ENCODE data around the gene MAPK8IP1. TPM values are rescaled to one million over a fixed set of nuclear protein-coding genes. Genes with fewer than 3 reads are reported as not detected.

The MAPK8IP1 gene
- total RNA-seq, 4 donors from 2014 or later = 1.9 to 11.1 (median 2.6) TPM

DNA sequence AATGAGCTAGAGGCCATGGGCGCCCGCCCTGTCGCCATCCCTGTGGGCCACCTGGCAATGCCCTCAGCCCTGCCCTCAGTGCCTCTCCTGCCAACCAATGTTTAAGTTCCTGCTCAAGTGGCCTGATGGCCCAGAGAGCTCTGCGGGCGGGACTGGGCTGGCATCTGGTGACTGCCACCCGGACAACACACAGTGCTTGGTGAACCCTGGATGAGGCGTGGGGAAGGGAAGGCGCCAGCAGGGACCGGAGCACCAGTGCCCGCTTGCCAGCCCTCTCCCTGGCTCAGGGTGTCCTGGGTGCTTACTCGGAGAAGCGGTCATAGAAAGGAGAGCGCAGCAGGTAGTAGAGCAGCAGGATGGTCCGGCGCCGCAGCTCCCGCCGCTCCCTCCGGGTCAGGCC is 28.1 kb downstream of the MAPK8IP1 start:
- DNase-seq = no peak
- no peak for TF ChIP-seq POLR2AphosphoS5 (IDR thresholded peaks at IDR 0.05)
- no peak for TF ChIP-seq EP300 (IDR thresholded peaks at IDR 0.05; ENCODE audit: low read depth)
- TF ChIP-seq POLR2A (IDR thresholded peaks at IDR 0.05) = no peak
- TF ChIP-seq, protein P1, sequence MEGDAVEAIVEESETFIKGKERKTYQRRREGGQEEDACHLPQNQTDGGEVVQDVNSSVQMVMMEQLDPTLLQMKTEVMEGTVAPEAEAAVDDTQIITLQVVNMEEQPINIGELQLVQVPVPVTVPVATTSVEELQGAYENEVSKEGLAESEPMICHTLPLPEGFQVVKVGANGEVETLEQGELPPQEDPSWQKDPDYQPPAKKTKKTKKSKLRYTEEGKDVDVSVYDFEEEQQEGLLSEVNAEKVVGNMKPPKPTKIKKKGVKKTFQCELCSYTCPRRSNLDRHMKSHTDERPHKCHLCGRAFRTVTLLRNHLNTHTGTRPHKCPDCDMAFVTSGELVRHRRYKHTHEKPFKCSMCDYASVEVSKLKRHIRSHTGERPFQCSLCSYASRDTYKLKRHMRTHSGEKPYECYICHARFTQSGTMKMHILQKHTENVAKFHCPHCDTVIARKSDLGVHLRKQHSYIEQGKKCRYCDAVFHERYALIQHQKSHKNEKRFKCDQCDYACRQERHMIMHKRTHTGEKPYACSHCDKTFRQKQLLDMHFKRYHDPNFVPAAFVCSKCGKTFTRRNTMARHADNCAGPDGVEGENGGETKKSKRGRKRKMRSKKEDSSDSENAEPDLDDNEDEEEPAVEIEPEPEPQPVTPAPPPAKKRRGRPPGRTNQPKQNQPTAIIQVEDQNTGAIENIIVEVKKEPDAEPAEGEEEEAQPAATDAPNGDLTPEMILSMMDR (IDR thresholded peaks at IDR 0.05) = no peak
- intact Hi-C loops (cut with DNase I; ENCODE audit: low total_unique reads) = no loop called here
- WGBS, 2 donors (ENCODE audit: low coverage in 1 of 2) = 93% methylated on average over 19 of the region's 19 CpGs; no CpG with 5 or more reads in 1 of the 2 donors
- Histone ChIP-seq H3K9me3 (no peaks in the 10 kb centered on the region), H3K27ac (no peak overlapping the region), H3K36me3 (peaks cover 0 to 30% (median 11%) of the 10 kb centered on the region in 4 donors), H3K4me3 (no peak overlapping the region), H3K4me1 (peaks cover 9 to 18% (median 13%) of the 10 kb centered on the region in 4 donors), H3K27me3 (no peaks in the 10 kb centered on the region)
- in situ Hi-C loops (cut with MboI; ENCODE audit: low pct_ligation_motif_present in 1 of 4, low pct_unique_long_range_greater_than_20kb in 1 of 4, low sequenced_read_pairs in 3 of 4) = loop anchor here in 1 of 4 donors (10.0 kb wide), 1 partner anchor 59 kb away; no protein-coding TSS in a partner anchor

DNA sequence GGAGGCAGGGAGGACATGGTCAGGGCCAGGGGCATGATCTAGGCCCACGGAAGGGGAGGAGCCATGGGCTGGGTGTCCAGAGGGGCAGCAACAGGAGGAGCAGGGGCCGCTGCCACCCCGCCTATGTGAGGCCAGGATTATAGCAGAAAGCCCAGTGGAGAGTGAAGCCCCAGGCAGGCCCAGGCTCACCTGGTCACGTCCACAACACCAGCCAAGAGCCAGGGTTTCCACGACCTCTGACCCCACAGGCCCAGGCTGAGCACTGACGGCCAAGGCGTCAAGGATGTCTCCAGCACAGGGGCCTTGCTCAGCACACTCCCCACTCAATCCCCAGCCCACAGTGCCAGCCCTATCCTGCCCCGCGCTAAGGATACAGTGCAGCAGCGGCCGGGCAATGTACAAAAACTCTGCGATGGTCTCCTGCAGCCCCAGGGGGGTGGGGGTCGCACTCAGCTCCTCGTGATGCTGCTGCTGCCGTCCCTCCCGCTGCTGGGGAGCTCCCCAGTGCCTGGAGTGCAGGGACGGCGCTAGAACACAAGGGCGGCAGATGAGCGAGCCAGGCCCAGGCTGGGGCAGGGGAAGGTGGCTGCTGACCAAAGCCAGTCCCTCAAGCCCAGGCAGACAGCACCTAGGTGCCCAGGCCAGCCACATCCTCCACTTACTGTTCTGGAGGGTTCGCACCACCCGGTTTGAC is 28.6 kb downstream of the MAPK8IP1 start:
- WGBS, 2 donors (ENCODE audit: low coverage in 1 of 2) = 87% methylated on average over 22 of the region's 22 CpGs; no CpG with 5 or more reads in 1 of the 2 donors
- H3K27ac ChIP-seq = no peak overlapping the region
- in situ Hi-C loops (cut with MboI; ENCODE audit: low pct_ligation_motif_present in 1 of 4, low pct_unique_long_range_greater_than_20kb in 1 of 4, low sequenced_read_pairs in 3 of 4) (loop anchor here in 1 of 4 donors (10.0 kb wide), 1 partner anchor 59 kb away; no protein-coding TSS in a partner anchor), intact Hi-C loops (cut with DNase I; ENCODE audit: low total_unique reads) (no loop called here)
- no peaks in the 10 kb centered on the region for H3K27me3 ChIP-seq
- TF ChIP-seq, protein P1 (IDR thresholded peaks at IDR 0.05) = no peak
- no peak for TF ChIP-seq POLR2AphosphoS5 (IDR thresholded peaks at IDR 0.05)
- TF ChIP-seq EP300 (IDR thresholded peaks at IDR 0.05; ENCODE audit: low read depth) = no peak
- no peak for TF ChIP-seq POLR2A (IDR thresholded peaks at IDR 0.05)
- no peak overlapping the region for H3K4me3 ChIP-seq
- H3K36me3 ChIP-seq = peaks cover 0 to 30% (median 11%) of the 10 kb centered on the region in 4 donors
- H3K4me1 ChIP-seq = peaks cover 11 to 21% (median 13%) of the 10 kb centered on the region in 4 donors
- no peak for DNase-seq
- no peaks in the 10 kb centered on the region for H3K9me3 ChIP-seq

DNA sequence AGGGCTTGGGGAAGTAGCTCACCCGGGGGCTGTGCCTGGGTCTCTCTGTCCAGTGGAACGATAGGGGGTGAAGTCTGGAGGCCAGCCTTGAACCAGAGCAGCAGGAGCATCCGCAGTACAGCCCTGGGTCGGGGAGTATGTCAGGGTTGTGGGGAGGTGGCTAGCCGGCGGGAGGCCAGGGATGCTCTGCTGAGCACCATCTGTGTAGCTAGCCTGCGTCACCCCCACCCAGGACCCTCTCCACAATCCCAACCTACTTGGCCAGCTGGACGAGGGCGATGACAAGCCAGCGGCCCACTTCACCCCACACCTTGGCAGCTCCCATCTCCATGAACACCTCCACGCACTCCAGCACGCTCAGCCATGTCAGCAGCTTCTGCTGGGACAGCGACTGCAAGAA is 30.0 kb downstream of the MAPK8IP1 start:
- 85% methylated on average over 9 of the region's 13 CpGs; no CpG with 5 or more reads in 1 of the 2 donors for WGBS, 2 donors (ENCODE audit: low coverage in 1 of 2)
- no peak overlapping the region for H3K4me3 ChIP-seq
- TF ChIP-seq POLR2AphosphoS5 (IDR thresholded peaks at IDR 0.05) (no peak), POLR2A (IDR thresholded peaks at IDR 0.05) (no peak), EP300 (IDR thresholded peaks at IDR 0.05; ENCODE audit: low read depth) (no peak)
- TF ChIP-seq, protein P1 (IDR thresholded peaks at IDR 0.05) = no peak
- peaks cover 11 to 21% (median 13%) of the 10 kb centered on the region in 4 donors for H3K4me1 ChIP-seq
- no peak overlapping the region for H3K27ac ChIP-seq
- H3K9me3 ChIP-seq = no peaks in the 10 kb centered on the region
- peaks cover 0 to 30% (median 11%) of the 10 kb centered on the region in 4 donors for H3K36me3 ChIP-seq
- no peaks in the 10 kb centered on the region for H3K27me3 ChIP-seq
- DNase-seq = no peak
- intact Hi-C loops (cut with DNase I; ENCODE audit: low total_unique reads) = no loop called here
- in situ Hi-C loops (cut with MboI; ENCODE audit: low pct_ligation_motif_present in 1 of 4, low pct_unique_long_range_greater_than_20kb in 1 of 4, low sequenced_read_pairs in 3 of 4) = loop anchor here in 1 of 4 donors (10.0 kb wide), 1 partner anchor 61 kb away; no protein-coding TSS in a partner anchor

DNA sequence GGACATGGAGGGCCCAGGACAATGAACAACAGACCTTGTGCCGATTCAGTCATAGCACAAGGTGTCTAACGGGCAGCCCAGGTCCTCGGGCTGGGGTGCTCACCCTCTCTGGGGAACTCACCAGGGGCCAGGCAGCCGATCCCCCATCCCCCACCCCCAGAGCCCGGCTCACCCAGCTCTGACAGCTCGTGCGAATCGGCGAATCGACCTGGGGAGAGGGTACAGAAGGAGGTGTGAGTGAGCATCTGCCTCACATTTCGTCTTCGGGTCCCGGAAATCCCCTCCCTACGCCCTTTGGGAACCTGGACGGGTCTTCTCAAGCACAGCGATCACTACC is 31.8 kb downstream of the MAPK8IP1 start:
- intact Hi-C loops (cut with DNase I; ENCODE audit: low total_unique reads) (no loop called here), in situ Hi-C loops (cut with MboI; ENCODE audit: low pct_ligation_motif_present in 1 of 4, low pct_unique_long_range_greater_than_20kb in 1 of 4, low sequenced_read_pairs in 3 of 4) (loop anchor here in 1 of 4 donors (10.0 kb wide), 1 partner anchor 62 kb away; no protein-coding TSS in a partner anchor)
- H3K27ac ChIP-seq = peak overlapping the region; percentile 88 to 97 (median 92)
- H3K27me3 ChIP-seq = peaks cover 13% of the 10 kb centered on the region
- peak overlapping the region; percentile 46 to 93 (median 84) for H3K4me3 ChIP-seq
- H3K4me1 ChIP-seq = peaks cover 17 to 28% (median 19%) of the 10 kb centered on the region in 4 donors
- peak; percentile 31 for DNase-seq
- H3K9me3 ChIP-seq = no peaks in the 10 kb centered on the region
- WGBS, 2 donors (ENCODE audit: low coverage in 1 of 2) = 3% methylated on average over 15 of the region's 16 CpGs; no CpG with 5 or more reads in 1 of the 2 donors
- peaks cover 0 to 27% (median 9%) of the 10 kb centered on the region in 4 donors for H3K36me3 ChIP-seq
- TF ChIP-seq EP300 (IDR thresholded peaks at IDR 0.05; ENCODE audit: low read depth) (no peak), POLR2A (IDR thresholded peaks at IDR 0.05) (no peak), POLR2AphosphoS5 (IDR thresholded peaks at IDR 0.05) (no peak)
- TF ChIP-seq, protein P1 (IDR thresholded peaks at IDR 0.05) = no peak

All from transverse colon (tissue), 4 donors.